GM13977 (cell line): ENCODE results near the gene FBH1.

Source experiments
- DNase-seq: peaks from one replicate; pipeline ENCODE4 v3.0.0; 2012; ENCODE audit warnings: low spot score
- CTCF ChIP-seq: IDR thresholded peaks from 2 replicates; pipeline ENCODE4 v1.5.1; 2012; ENCODE audit warnings: mild to moderate bottlenecking, control low read depth; ENCODE audit not compliant: insufficient read depth; ENCODE audit errors: extremely low read depth, missing control alignments
- in situ Hi-C: fragments of 300-500 bp; cut with MboI; formaldehyde crosslinking; loops from one replicate; pipeline ENCODE4 v1.12.0; 2022; ENCODE audit warnings: low sequenced_read_pairs, low pct_unique_long_range_greater_than_20kb, mixed read lengths, inconsistent platforms; ENCODE audit not compliant: unreplicated experiment

The FBH1 gene

DNA sequence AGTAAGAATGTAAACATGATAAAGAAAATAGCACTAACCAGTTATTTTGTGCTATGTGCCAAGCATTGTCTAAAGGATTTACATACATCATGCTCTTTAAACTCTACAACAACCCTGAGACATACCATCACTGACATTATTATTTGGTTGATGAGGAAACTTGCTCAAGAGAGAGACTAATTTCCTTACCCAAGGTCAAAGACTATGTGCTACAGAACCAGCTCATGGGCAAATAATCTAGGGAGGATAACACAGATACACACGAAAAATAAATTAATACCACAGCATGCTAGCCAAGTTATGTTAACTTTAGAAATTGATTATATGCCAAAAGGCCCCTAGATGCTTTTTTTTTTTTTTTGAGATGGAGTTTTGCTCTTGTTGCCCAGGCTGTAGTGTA, 3.0 kb upstream of the FBH1 start:
- in situ Hi-C loops, result no loop called here
- DNase-seq, result no peak
- TF ChIP-seq CTCF, result no peak

- in situ Hi-C loops, result no loop called here
- no peak for DNase-seq
- TF ChIP-seq CTCF, result no peak
Measured at GRCh38 chr10:5887641-5888040, 2.4 kb upstream of the FBH1 start.

- in situ Hi-C loops, result no loop called here
- no peak for TF ChIP-seq CTCF
- DNase-seq, result no peak
Measured at GRCh38 chr10:5888351-5888750, 1.7 kb upstream of the FBH1 start.

DNA sequence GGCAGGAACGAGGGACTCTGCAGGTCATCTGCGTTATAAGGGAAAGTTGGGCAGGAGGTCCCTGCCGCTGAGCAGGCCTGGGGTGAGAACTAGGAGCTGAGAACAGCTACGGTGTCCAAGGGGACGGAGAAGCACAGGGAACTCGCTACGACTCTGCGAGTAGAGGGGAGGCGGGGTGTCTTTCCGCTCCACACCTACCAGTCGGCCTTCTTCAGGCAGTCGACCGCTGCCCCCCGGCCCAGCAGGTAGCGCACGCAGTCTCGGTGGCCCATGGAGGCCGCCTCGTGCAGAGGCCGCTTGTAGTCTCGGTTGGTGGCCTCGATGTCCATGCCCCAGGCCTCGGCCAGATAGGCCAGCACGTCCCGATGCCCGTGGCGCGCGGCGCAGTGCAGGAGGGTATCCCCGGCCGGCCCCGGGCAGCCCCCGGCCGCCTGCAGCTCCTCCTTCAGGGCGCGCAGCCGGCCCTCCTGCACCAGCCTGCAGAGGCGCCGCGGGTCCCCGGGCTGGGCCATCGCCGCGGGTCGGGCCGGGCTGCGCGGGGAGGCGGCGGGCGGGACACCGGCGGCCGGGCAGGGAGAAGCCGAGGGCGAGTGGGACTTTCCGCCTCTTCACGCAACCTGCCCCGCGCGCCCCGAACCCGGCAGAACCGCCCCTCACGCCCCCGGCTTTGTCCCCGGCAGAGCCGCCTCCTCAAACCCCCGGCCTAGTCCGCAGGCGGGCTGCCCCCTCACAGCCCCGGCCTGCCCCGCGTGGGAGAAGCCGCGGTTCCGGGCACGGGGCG, 1.0 kb upstream of the FBH1 start:
- in situ Hi-C loops, result no loop called here
- peak; percentile 64 for DNase-seq
- TF ChIP-seq CTCF, result peak; percentile 14

- TF ChIP-seq CTCF, result no peak
- no peak for DNase-seq
- in situ Hi-C loops, result no loop called here
Measured at GRCh38 chr10:5890452-5890915, 441 bp downstream of the FBH1 start.

GRCh38 chr10:5891009-5891408, 966 bp downstream of the FBH1 start:
- in situ Hi-C loops, result no loop called here
- no peak for TF ChIP-seq CTCF
- no peak for DNase-seq
